Gastroesophageal sphincter (tissue), 3 donors: ENCODE results near the gene SASH1.

Experiments
- EP300 ChIP-seq: sonication (generic); formaldehyde crosslinking; IDR thresholded peaks from one replicate; pipeline ENCODE4 v1.6.1; 2017; ENCODE audit warnings: antibody characterized with exemption, mild to moderate bottlenecking
- POLR2A ChIP-seq, 2 donors: fragments of 450-650 bp; IDR thresholded peaks; one replicate each; pipeline ENCODE4 v1.6.1; 2017; ENCODE audit warnings: antibody characterized with exemption in 2 of 2, mild to moderate bottlenecking in 2 of 2, moderate library complexity in 1 of 2
- POLR2AphosphoS5 ChIP-seq: sonication (generic); formaldehyde crosslinking; IDR thresholded peaks from one replicate; pipeline ENCODE4 v1.6.1; 2017; ENCODE audit warnings: antibody characterized with exemption
- TF ChIP-seq, protein P1 (sequence below), 4 experiments: fragments of 200-600 bp in 2 of 4; fragments of 450-650 bp in 2 of 4; sonication (generic) in 1 of 4; IDR thresholded peaks; one replicate each; pipeline ENCODE4 v1.5.1; 2017 to 2019; ENCODE audit warnings: antibody characterized with exemption in 4 of 4, mild to moderate bottlenecking in 2 of 4, moderate library complexity in 2 of 4

DNA sequence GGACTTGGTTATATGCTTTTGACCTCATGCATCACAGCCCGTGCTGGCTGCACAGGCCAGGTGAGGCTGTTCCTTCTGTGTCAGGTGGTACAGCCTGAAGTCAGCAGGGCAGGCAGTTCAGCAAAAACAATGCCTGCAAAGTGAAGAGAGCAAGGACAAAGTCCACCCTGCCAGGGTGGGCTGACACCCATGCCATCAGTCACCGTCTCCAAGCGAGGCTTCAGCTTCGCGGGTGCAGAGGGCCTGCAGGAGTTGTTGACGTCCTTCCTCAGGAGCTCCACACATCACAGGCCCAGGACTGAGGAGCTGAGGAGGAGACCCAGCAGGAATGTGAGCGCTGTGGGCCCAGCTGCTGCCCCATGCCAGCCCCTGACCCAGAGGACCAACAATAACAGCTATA lies 111.3 kb downstream of the SASH1 start:
- TF ChIP-seq, protein P1, sequence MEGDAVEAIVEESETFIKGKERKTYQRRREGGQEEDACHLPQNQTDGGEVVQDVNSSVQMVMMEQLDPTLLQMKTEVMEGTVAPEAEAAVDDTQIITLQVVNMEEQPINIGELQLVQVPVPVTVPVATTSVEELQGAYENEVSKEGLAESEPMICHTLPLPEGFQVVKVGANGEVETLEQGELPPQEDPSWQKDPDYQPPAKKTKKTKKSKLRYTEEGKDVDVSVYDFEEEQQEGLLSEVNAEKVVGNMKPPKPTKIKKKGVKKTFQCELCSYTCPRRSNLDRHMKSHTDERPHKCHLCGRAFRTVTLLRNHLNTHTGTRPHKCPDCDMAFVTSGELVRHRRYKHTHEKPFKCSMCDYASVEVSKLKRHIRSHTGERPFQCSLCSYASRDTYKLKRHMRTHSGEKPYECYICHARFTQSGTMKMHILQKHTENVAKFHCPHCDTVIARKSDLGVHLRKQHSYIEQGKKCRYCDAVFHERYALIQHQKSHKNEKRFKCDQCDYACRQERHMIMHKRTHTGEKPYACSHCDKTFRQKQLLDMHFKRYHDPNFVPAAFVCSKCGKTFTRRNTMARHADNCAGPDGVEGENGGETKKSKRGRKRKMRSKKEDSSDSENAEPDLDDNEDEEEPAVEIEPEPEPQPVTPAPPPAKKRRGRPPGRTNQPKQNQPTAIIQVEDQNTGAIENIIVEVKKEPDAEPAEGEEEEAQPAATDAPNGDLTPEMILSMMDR (IDR thresholded peaks at IDR 0.05): no peak
- TF ChIP-seq POLR2A (IDR thresholded peaks at IDR 0.05): no peak
- no peak for TF ChIP-seq POLR2AphosphoS5
- TF ChIP-seq EP300: no peak
